SK-N-SH (cell line): ENCODE measurements around the gene CACNA1A. TPM values are rescaled to one million over a fixed set of nuclear protein-coding genes. Genes with fewer than 3 reads are reported as not detected.

ENCODE experiments used
- CTCF ChIA-PET: fragments of 300-600, 350-600 bp; formaldehyde crosslinking; extraction: SDS; loops from one replicate; lab custom pipeline; 2021; lab: Yijun Ruan, JAX
- POLR2A ChIA-PET: fragments of 350-600 bp; sonication (Branson Sonifier 250); formaldehyde crosslinking; extraction: SDS; loops from one replicate; lab custom pipeline; 2020; ENCODE audit warnings: antibody characterized with exemption, inconsistent platforms; lab: Yijun Ruan, JAX
- DNase-seq: peaks from one replicate; pipeline ENCODE4 v3.0.0; 2012
- H2AFZ ChIP-seq: fragments of 200-600 bp; sonication (generic); 2 replicates; pipeline ENCODE4 v1.8.1; 2016; ENCODE audit warnings: antibody characterized with exemption, mild to moderate bottlenecking, low read depth
- H3F3A ChIP-seq: fragments of 200-600 bp; sonication (generic); replicated peaks from 2 replicates; pipeline ENCODE3; 2016; ENCODE audit warnings: antibody characterized with exemption, mild to moderate bottlenecking; ENCODE audit not compliant: insufficient read depth
- H3K27ac ChIP-seq, 2 experiments: fragments of 200-500 bp in 1 of 2; fragments of 200-600 bp in 1 of 2; sonication (Bioruptor generic) in 1 of 2; sonication (generic), shearing (Covaris generic) in 1 of 2; 2 replicates each; pipeline versions ENCODE4 v1.5.1 to v1.6.1; 2014 to 2016; ENCODE audit warnings: low read depth in 2 of 2, inconsistent platforms in 1 of 2, low read length in 1 of 2, mild to moderate bottlenecking in 1 of 2, mixed read lengths in 1 of 2
- H3K27me3 ChIP-seq: fragments of 200-600 bp; sonication (generic), shearing (Covaris generic); 2 replicates; pipeline ENCODE4 v1.6.1; 2016; ENCODE audit warnings: mixed run types; ENCODE audit not compliant: insufficient read depth
- H3K36me3 ChIP-seq, 2 experiments: fragments of 200-500 bp in 1 of 2; fragments of 200-600 bp in 1 of 2; sonication (Bioruptor generic) in 1 of 2; sonication (generic) in 1 of 2; replicated peaks in 1 of 2; 2 replicates each; pipeline versions ENCODE3 to v1.5.1; 2014 to 2016; ENCODE audit warnings: low read length in 1 of 2, mild to moderate bottlenecking in 1 of 2; ENCODE audit not compliant: insufficient read depth in 2 of 2, control insufficient read depth in 1 of 2
- H3K4me1 ChIP-seq, 2 experiments: fragments of 200-500 bp in 1 of 2; fragments of 200-600 bp in 1 of 2; sonication (Bioruptor generic) in 1 of 2; sonication (generic), shearing (Covaris generic) in 1 of 2; 2 replicates each; pipeline versions ENCODE4 v1.5.1 to v1.6.1; 2014 to 2016; ENCODE audit warnings: low read depth in 1 of 2, low read length in 1 of 2, mixed run types in 1 of 2; ENCODE audit not compliant: insufficient read depth in 2 of 2, control insufficient read depth in 1 of 2
- H3K4me2 ChIP-seq: fragments of 200-600 bp; sonication (generic), shearing (Covaris generic); 2 replicates; pipeline ENCODE4 v1.6.1; 2017; ENCODE audit warnings: mixed run types
- H3K4me3 ChIP-seq, 2 experiments: fragments of 200-500 bp in 1 of 2; fragments of 200-600 bp in 1 of 2; sonication (Bioruptor generic) in 1 of 2; sonication (generic), shearing (Covaris generic) in 1 of 2; 2 replicates each; pipeline versions ENCODE4 v1.5.1 to v1.8.1; 2014 to 2016; ENCODE audit warnings: low read depth in 2 of 2, inconsistent platforms in 1 of 2, low read length in 1 of 2, mild to moderate bottlenecking in 1 of 2, mixed read lengths in 1 of 2, moderate library complexity in 1 of 2
- H3K79me2 ChIP-seq: fragments of 200-600 bp; sonication (generic); 2 replicates; pipeline ENCODE4 v1.8.1; 2017; ENCODE audit warnings: mild to moderate bottlenecking; ENCODE audit not compliant: insufficient read depth
- H3K9ac ChIP-seq: fragments of 200-600 bp; sonication (generic); 2 replicates; pipeline ENCODE4 v1.6.1; 2017; ENCODE audit warnings: mixed run types
- H3K9me2 ChIP-seq: fragments of 200-600 bp; sonication (generic); 2 replicates; pipeline ENCODE4 v1.6.1; 2017; ENCODE audit warnings: mixed run types
- H3K9me3 ChIP-seq: fragments of 200-600 bp; sonication (generic); 2 replicates; pipeline ENCODE4 v1.6.1; 2017; ENCODE audit warnings: mixed run types, mild to moderate bottlenecking, moderate library complexity
- H4K20me1 ChIP-seq: fragments of 200-600 bp; sonication (generic); 2 replicates; pipeline ENCODE4 v1.6.1; 2017; ENCODE audit warnings: mild to moderate bottlenecking, mixed run types; ENCODE audit not compliant: insufficient read depth
- CHD2 ChIP-seq: fragments of 150-350 bp; IDR thresholded peaks from 2 replicates; pipeline ENCODE4 v1.6.1; 2018; ENCODE audit warnings: low read length; ENCODE audit not compliant: partially characterized antibody
- FOSL2 ChIP-seq: IDR thresholded peaks from 2 replicates; pipeline ENCODE4 v1.4.0; 2012; ENCODE audit warnings: low read depth, mild to moderate bottlenecking, moderate library complexity, borderline replicate concordance
- JUND ChIP-seq: IDR thresholded peaks from 2 replicates; pipeline ENCODE4 v1.4.0; 2012
- NRF1 ChIP-seq: IDR thresholded peaks from 2 replicates; pipeline ENCODE4 v1.6.1; 2012; ENCODE audit warnings: low read depth, mild to moderate bottlenecking, low read length
- RAD21 ChIP-seq: IDR thresholded peaks from 2 replicates; pipeline ENCODE4 v1.6.1; 2012; ENCODE audit warnings: mild to moderate bottlenecking, low read length
- RCOR1 ChIP-seq: fragments of 150-350 bp; IDR thresholded peaks from 2 replicates; pipeline ENCODE4 v1.6.1; 2017; ENCODE audit warnings: antibody characterized with exemption, low read length
- RFX5 ChIP-seq: IDR thresholded peaks from 2 replicates; pipeline ENCODE4 v1.6.1; 2012; ENCODE audit warnings: mild to moderate bottlenecking, improper control_type of control experiment, low read length
- SMC3 ChIP-seq: IDR thresholded peaks from 2 replicates; pipeline ENCODE4 v1.6.1; 2012; ENCODE audit warnings: low read depth, low read length, improper control_type of control experiment
- TAF1 ChIP-seq: IDR thresholded peaks from 2 replicates; pipeline ENCODE4 v1.6.1; 2012; ENCODE audit warnings: low read depth, mild to moderate bottlenecking, low read length, moderate library complexity, borderline replicate concordance
- TEAD4 ChIP-seq: IDR thresholded peaks from 2 replicates; pipeline ENCODE4 v1.4.0; 2012; ENCODE audit warnings: mild to moderate bottlenecking, borderline replicate concordance; ENCODE audit not compliant: insufficient read depth
- YY1 ChIP-seq: IDR thresholded peaks from 2 replicates; pipeline ENCODE4 v1.4.0; 2012; ENCODE audit warnings: low read depth, mild to moderate bottlenecking
- WGBS: methylation state at CpG from one replicate; pipeline ENCODE4 v1.1.6; 2017; ENCODE audit warnings: low lambda C conversion rate; 5-methylcytosine and 5-hydroxymethylcytosine counted together
- polyA plus RNA-seq, 3 experiments: library from polyadenylated mRNA; depleted of rRNA; stranded (reverse); fragments of >200 nt; gene quantifications; 2 replicates each; pipeline ENCODE4 v1.2.3, GENCODE V29; 2012
- TF ChIP-seq, protein P1 (sequence below): IDR thresholded peaks from 2 replicates; pipeline ENCODE4 v1.4.0; 2012; ENCODE audit warnings: low read depth, borderline replicate concordance
- TF ChIP-seq, protein P2 (sequence below): IDR thresholded peaks from 2 replicates; pipeline ENCODE4 v1.6.1; 2012; ENCODE audit warnings: mild to moderate bottlenecking, low read depth, low read length, moderate library complexity
- TF ChIP-seq, protein P3 (sequence below): IDR thresholded peaks from 2 replicates; pipeline ENCODE4 v1.4.0; 2012; ENCODE audit warnings: low read depth, borderline replicate concordance
- TF ChIP-seq, protein P4 (sequence below): IDR thresholded peaks from 2 replicates; pipeline ENCODE4; 2012

CACNA1A gene
- polyA plus RNA-seq, 1 of the 3 experiments (the other 2 are of a cell fraction) = 1.3 TPM

DNA sequence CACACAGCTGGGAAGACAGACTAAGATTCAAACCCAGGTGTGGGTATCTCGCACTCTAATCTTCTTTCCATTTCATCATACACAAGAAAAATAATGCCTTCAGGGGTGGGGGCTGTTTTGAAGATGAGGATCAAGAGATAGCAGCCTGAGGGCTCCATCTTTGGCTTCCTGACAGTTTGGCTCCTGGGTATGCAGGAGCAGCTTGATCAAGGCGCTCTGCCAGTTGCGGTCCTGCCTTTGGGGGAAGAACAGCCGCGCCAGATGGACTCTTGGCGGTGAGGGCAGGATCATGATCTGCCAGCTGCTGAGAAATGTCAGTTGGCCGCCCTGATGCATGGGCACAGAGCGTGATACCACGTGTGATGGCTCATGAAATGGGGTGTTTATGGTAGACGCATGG, 236.9 kb downstream of the CACNA1A start:
- H2AFZ ChIP-seq = no peak overlapping the region
- no peaks in the 10 kb centered on the region for H3K79me2 ChIP-seq
- no peak for TF ChIP-seq RFX5
- TF ChIP-seq, protein P1, sequence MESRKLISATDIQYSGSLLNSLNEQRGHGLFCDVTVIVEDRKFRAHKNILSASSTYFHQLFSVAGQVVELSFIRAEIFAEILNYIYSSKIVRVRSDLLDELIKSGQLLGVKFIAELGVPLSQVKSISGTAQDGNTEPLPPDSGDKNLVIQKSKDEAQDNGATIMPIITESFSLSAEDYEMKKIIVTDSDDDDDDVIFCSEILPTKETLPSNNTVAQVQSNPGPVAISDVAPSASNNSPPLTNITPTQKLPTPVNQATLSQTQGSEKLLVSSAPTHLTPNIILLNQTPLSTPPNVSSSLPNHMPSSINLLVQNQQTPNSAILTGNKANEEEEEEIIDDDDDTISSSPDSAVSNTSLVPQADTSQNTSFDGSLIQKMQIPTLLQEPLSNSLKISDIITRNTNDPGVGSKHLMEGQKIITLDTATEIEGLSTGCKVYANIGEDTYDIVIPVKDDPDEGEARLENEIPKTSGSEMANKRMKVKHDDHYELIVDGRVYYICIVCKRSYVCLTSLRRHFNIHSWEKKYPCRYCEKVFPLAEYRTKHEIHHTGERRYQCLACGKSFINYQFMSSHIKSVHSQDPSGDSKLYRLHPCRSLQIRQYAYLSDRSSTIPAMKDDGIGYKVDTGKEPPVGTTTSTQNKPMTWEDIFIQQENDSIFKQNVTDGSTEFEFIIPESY = no peak
- TF ChIP-seq RCOR1 = no peak
- no peak for TF ChIP-seq FOSL2
- no peak for TF ChIP-seq YY1
- no peak for TF ChIP-seq SMC3
- TF ChIP-seq, protein P2, sequence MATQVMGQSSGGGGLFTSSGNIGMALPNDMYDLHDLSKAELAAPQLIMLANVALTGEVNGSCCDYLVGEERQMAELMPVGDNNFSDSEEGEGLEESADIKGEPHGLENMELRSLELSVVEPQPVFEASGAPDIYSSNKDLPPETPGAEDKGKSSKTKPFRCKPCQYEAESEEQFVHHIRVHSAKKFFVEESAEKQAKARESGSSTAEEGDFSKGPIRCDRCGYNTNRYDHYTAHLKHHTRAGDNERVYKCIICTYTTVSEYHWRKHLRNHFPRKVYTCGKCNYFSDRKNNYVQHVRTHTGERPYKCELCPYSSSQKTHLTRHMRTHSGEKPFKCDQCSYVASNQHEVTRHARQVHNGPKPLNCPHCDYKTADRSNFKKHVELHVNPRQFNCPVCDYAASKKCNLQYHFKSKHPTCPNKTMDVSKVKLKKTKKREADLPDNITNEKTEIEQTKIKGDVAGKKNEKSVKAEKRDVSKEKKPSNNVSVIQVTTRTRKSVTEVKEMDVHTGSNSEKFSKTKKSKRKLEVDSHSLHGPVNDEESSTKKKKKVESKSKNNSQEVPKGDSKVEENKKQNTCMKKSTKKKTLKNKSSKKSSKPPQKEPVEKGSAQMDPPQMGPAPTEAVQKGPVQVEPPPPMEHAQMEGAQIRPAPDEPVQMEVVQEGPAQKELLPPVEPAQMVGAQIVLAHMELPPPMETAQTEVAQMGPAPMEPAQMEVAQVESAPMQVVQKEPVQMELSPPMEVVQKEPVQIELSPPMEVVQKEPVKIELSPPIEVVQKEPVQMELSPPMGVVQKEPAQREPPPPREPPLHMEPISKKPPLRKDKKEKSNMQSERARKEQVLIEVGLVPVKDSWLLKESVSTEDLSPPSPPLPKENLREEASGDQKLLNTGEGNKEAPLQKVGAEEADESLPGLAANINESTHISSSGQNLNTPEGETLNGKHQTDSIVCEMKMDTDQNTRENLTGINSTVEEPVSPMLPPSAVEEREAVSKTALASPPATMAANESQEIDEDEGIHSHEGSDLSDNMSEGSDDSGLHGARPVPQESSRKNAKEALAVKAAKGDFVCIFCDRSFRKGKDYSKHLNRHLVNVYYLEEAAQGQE = no peak
- TF ChIP-seq, protein P3, sequence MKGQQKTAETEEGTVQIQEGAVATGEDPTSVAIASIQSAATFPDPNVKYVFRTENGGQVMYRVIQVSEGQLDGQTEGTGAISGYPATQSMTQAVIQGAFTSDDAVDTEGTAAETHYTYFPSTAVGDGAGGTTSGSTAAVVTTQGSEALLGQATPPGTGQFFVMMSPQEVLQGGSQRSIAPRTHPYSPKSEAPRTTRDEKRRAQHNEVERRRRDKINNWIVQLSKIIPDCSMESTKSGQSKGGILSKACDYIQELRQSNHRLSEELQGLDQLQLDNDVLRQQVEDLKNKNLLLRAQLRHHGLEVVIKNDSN = no peak
- no peak for TF ChIP-seq RAD21
- TF ChIP-seq, protein P4, sequence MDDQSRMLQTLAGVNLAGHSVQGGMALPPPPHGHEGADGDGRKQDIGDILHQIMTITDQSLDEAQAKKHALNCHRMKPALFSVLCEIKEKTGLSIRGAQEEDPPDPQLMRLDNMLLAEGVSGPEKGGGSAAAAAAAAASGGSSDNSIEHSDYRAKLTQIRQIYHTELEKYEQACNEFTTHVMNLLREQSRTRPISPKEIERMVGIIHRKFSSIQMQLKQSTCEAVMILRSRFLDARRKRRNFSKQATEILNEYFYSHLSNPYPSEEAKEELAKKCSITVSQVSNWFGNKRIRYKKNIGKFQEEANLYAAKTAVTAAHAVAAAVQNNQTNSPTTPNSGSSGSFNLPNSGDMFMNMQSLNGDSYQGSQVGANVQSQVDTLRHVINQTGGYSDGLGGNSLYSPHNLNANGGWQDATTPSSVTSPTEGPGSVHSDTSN = no peak
- no peak for TF ChIP-seq CHD2
- TF ChIP-seq TAF1 = no peak
- TF ChIP-seq TEAD4 = no peak
- TF ChIP-seq JUND = no peak
- no peak for TF ChIP-seq NRF1
- H4K20me1 ChIP-seq = no peaks in the 10 kb centered on the region
- 14% methylated on average over 6 of the region's 10 CpGs for WGBS
- no peak overlapping the region for H3K4me3 ChIP-seq
- no peak overlapping the region for H3K9ac ChIP-seq
- H3K4me2 ChIP-seq = no peak overlapping the region
- H3K9me3 ChIP-seq = no peaks in the 10 kb centered on the region
- peaks cover 3% of the 10 kb centered on the region for H3F3A ChIP-seq
- peaks cover 80% of the 10 kb centered on the region; the same call in 1 of the 2 replicates for H3K27me3 ChIP-seq
- H3K4me1 ChIP-seq = no peaks in the 10 kb centered on the region
- no peaks in the 10 kb centered on the region for H3K9me2 ChIP-seq
- H3K27ac ChIP-seq = no peak overlapping the region
- no peaks in the 10 kb centered on the region for H3K36me3 ChIP-seq
- POLR2A ChIA-PET = no interaction called here
- DNase-seq = no peak
- CTCF ChIA-PET = interaction anchor here (1.2 to 1.7 kb wide), 3 partner anchors 9 to 320 kb away, joined by 3 to 10 read pairs (median 4); no protein-coding TSS in a partner anchor
